BE2C (cell line): Measurements from ENCODE around the gene CALHM6.

ENCODE experiments used
- DNase-seq: peaks from one replicate; pipeline ENCODE4 v3.0.0-alpha.2; 2020
- H3K27me3 ChIP-seq: fragments of 250-450 bp; sonication (Bioruptor Pico); 2 replicates; pipeline ENCODE4 v1.5.1; 2020; ENCODE audit warnings: mild to moderate bottlenecking
- H3K36me3 ChIP-seq: fragments of 250-450 bp; sonication (Bioruptor Pico); 2 replicates; pipeline ENCODE4 v1.5.1; 2020; ENCODE audit warnings: mild to moderate bottlenecking
- H3K4me1 ChIP-seq: fragments of 250-450 bp; sonication (Bioruptor Pico); 2 replicates; pipeline ENCODE4 v1.5.1; 2020
- H3K4me3 ChIP-seq: 2 replicates; pipeline ENCODE4 v1.5.1; 2011; ENCODE audit warnings: low read depth, low read length
- H3K9me3 ChIP-seq: fragments of 250-450 bp; sonication (Bioruptor Pico); 2 replicates; pipeline ENCODE4 v1.5.1; 2020
- CTCF ChIP-seq: IDR thresholded peaks from 2 replicates; pipeline ENCODE4 v1.5.1; 2012; ENCODE audit warnings: mild to moderate bottlenecking, low read depth, low read length

The CALHM6 gene

GRCh38 chr6:116511424-116512110, 50.4 kb downstream of the CALHM6 start, which contains the start of gene CALHM5:
CALHM5 (plus strand) TSS chr6:116511639; CDS start chr6:116511697, 58 bp downstream.
- Histone ChIP-seq H3K9me3 (no peaks in the 10 kb centered on the region), H3K36me3 (no peaks in the 10 kb centered on the region), H3K4me1 (no peaks in the 10 kb centered on the region), H3K4me3 (peak within 1 kb of the TSS; percentile 25), H3K27me3 (no peaks in the 10 kb centered on the region)
- DNase-seq: peak; percentile 15
- peak; percentile 57 for TF ChIP-seq CTCF

- Histone ChIP-seq H3K27me3 (no peaks in the 10 kb centered on the region), H3K36me3 (no peaks in the 10 kb centered on the region), H3K4me1 (no peaks in the 10 kb centered on the region), H3K9me3 (no peaks in the 10 kb centered on the region), H3K4me3 (peak overlapping the region; percentile 25; the same call in 1 of the 2 replicates)
- no peak for DNase-seq
- TF ChIP-seq CTCF: no peak
These were observed 51.0 kb downstream of the CALHM6 start for GRCh38 chr6:116512111-116512559.

- DNase-seq: no peak
- Histone ChIP-seq H3K27me3 (no peaks in the 10 kb centered on the region), H3K4me1 (no peaks in the 10 kb centered on the region), H3K4me3 (no peak overlapping the region), H3K36me3 (no peaks in the 10 kb centered on the region), H3K9me3 (no peaks in the 10 kb centered on the region)
- TF ChIP-seq CTCF: no peak
These were observed 51.6 kb downstream of the CALHM6 start for GRCh38 chr6:116512734-116513133.
